NCI-H1436 treated with DMSO at 0.1 percent for 48 hours (cell line): Measurements from ENCODE around the gene BCL7A.
"Not testable (repeated sequence)": the region's sequence is repeated elsewhere in the genome, so short reads cannot be mapped to it uniquely, and the experiment has no call there.

Experiments used
- DNase-seq: peaks from one replicate; lab custom pipeline; 2025; lab: John Stamatoyannopoulos, UW

Gene BCL7A

DNA sequence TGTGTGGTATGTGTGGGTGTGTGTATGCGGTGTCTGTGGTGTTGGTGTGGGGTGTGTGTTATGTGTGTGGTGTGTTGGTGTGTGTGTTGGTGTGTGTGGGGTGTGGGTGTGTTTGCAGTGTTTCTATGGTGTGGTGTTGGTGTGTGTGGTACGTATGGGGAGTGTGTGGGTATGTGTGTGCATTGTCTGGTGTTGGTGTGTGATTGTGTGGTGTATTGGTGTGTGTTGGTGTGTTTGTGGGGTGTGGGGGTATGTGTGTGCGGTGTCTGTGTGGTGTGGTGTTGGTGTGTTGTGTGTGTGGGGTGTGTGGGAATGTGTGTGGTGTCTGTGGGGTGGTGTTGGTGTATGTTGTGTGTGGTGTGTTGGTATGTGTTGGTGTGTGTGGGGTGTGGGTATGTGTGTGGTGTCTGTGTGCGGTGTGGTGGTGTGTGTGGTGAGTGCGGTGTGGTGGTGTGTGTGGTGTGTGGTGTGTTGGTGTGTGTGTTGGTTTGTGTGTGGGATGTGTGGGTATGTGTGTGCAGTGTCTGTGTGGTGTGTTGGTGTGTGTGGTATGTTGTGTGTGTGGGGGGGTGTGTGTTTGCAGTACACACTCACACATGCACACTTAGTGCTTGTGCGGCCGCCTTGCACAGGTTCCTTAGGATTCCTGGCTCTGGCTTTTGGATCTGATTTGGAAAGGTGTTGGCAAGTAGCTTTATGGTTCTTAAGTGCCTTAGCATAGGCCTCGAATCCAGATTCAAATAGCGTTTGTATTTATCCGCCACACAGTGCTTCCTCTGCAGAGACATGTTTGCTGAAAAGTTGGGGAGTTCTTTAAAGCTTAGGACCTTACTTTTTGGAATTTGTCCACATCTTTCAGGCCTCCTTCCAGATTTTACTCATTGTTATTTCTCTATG, 73.3 kb downstream of the BCL7A start:
- no peak for DNase-seq

GRCh38 chr12:122096014-122096413, 74.3 kb downstream of the BCL7A start:
- DNase-seq = no peak

GRCh38 chr12:122096591-122097149, 75.0 kb downstream of the BCL7A start:
- DNase-seq = no peak

GRCh38 chr12:122097584-122097926, 75.9 kb downstream of the BCL7A start:
- no peak for DNase-seq

GRCh38 chr12:122097927-122098756, 76.5 kb downstream of the BCL7A start:
- DNase-seq = no peak

DNA sequence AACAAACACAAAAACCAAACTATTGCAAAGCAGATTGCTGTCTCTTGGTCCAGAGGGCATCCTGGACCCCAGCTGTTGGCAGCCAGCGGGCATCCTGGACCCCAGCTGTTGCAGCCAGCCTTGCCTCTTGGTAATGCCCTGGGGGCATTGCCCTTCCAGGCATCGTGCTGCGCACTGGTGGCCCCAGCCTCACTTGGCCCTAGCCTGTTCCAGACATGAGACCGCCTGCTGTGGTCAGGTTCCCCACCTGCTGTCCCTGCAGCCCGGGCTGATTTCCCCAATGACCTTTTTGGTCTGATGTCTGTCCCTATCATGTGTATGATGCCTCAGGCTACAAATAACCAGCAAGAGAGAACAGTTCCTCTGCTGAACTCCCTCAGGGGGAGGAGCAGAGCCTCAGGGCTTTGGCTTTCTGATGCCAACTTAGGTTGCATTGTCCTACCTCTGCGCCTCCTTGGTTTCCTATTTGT, 77.6 kb downstream of the BCL7A start:
- DNase-seq = no peak

- no peak for DNase-seq
These were observed 78.2 kb downstream of the BCL7A start for GRCh38 chr12:122099856-122100255.

GRCh38 chr12:122100568-122100967, 78.9 kb downstream of the BCL7A start:
- no peak for DNase-seq

DNA sequence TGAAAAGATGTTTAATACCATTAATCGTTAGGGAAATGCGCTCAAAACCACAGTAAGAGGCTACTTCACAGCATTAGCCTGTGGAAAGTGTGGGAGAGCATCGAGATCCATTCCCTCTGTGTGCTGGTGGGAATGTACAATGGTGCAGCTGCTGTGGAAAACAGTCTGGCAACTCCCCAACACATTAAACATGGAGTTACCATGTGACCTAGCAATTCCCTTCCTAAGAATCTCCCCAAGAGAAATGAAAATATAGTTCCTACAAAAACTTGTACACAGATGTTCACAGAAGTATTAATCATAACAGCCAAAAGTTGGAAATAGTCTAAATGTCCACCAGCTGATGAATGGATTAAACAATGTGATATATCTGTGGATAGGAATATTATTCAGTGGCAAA, 80.6 kb downstream of the BCL7A start:
- DNase-seq = no peak

- DNase-seq = no peak
These were observed 83.2 kb downstream of the BCL7A start for GRCh38 chr12:122104844-122105243.

DNA sequence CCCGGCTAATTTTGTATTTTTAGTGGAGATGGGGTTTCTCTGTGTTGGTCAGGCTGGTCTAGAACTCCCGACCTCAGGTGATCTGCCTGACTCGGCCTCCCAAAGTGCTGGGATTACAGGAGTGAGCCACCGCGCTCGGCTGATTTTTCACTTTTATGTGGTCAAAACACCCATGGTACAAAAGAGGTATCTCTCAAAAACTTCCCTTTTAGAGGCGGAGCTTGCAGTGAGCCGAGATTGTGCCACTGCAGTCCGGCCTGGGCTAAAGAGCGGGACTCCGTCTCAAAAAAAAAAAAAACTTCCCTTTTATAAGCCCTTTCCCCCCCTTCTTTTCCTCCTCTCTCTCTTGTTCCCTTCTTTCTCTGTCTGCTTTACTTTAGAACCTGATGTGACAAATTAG, 83.8 kb downstream of the BCL7A start:
- not testable (repeated sequence) for DNase-seq

GRCh38 chr12:122106843-122107242, 85.2 kb downstream of the BCL7A start:
- DNase-seq = no peak

- DNase-seq = no peak
These were observed 85.6 kb downstream of the BCL7A start for GRCh38 chr12:122107261-122107660.

GRCh38 chr12:122111089-122111641, 89.5 kb downstream of the BCL7A start:
- peak; percentile 84 for DNase-seq
